ENCODE data around the gene CES4A. TPM values are rescaled to one million over a fixed set of nuclear protein-coding genes. Genes with fewer than 3 reads are reported as not detected.

Gene CES4A
- total RNA-seq, 1 donor from 2014 or later: 0.22 TPM

DNA sequence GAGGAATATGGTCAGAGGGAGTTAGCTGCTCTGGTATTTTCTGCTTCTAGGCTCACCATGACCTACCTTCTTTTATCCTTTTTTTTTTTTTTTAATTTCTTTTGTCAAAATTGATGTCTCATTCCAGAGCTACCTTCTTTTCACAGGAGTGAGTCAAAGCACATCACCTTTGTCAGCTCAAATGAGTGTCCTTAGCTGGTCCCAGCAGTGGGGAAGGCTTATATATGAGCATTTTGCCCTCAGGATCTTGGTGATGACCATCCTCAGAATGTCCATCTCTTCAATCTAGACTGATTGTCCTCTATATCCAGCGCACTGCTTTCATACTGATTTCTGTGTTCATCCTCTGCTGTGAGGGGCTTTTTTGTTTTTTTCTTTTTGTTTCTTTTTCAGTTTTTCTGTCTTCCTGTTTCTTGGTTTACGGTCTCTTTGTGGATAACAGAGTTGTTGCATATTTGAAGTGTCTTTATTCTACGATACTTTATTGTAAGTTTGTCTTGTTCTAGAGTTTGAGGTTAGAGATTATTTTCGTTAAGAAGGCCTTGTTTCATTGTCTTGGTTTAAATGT lies 65.5 kb downstream of the CES4A start:
- DNase-seq (ENCODE audit: low spot score): no peak
- no peak overlapping the region for H3K27ac ChIP-seq
- no peaks in the 10 kb centered on the region for H3K27me3 ChIP-seq
- H3K4me1 Mint-ChIP-seq: no peaks in the 10 kb centered on the region
- H3K9me3 ChIP-seq (ENCODE audit: low read depth): no peaks in the 10 kb centered on the region
- no peak for TF ChIP-seq EZH2 (IDR thresholded peaks at IDR 0.05)
- TF ChIP-seq, protein P1, sequence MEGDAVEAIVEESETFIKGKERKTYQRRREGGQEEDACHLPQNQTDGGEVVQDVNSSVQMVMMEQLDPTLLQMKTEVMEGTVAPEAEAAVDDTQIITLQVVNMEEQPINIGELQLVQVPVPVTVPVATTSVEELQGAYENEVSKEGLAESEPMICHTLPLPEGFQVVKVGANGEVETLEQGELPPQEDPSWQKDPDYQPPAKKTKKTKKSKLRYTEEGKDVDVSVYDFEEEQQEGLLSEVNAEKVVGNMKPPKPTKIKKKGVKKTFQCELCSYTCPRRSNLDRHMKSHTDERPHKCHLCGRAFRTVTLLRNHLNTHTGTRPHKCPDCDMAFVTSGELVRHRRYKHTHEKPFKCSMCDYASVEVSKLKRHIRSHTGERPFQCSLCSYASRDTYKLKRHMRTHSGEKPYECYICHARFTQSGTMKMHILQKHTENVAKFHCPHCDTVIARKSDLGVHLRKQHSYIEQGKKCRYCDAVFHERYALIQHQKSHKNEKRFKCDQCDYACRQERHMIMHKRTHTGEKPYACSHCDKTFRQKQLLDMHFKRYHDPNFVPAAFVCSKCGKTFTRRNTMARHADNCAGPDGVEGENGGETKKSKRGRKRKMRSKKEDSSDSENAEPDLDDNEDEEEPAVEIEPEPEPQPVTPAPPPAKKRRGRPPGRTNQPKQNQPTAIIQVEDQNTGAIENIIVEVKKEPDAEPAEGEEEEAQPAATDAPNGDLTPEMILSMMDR (IDR thresholded peaks at IDR 0.05): no peak
- no peak for TF ChIP-seq EZH2phosphoT487 (IDR thresholded peaks at IDR 0.05)
- no peaks in the 10 kb centered on the region for H3K36me3 ChIP-seq
- H3K36me3 Mint-ChIP-seq: peaks cover 11% of the 10 kb centered on the region
- no peak overlapping the region for H3K4me3 ChIP-seq
- no peaks in the 10 kb centered on the region for H3K27me3 Mint-ChIP-seq (ENCODE audit: insufficient read depth, low read depth)
- H3K4me1 ChIP-seq: no peaks in the 10 kb centered on the region
- H3K79me2 ChIP-seq (ENCODE audit: low read depth): peaks cover 35% of the 10 kb centered on the region
- no peak overlapping the region for H3K4me3 Mint-ChIP-seq
- H3K9ac ChIP-seq: no peak overlapping the region
- H3K27ac Mint-ChIP-seq: no peak overlapping the region
- no peak overlapping the region for H2AFZ ChIP-seq (replicated peaks)
- H3K9me3 Mint-ChIP-seq: no peaks in the 10 kb centered on the region
- no peaks in the 10 kb centered on the region for H3F3A ChIP-seq (ENCODE audit: low read depth)
- no peak overlapping the region for H3K4me2 ChIP-seq
- H4K20me1 ChIP-seq (ENCODE audit: low read depth): peaks cover 12% of the 10 kb centered on the region

DNA sequence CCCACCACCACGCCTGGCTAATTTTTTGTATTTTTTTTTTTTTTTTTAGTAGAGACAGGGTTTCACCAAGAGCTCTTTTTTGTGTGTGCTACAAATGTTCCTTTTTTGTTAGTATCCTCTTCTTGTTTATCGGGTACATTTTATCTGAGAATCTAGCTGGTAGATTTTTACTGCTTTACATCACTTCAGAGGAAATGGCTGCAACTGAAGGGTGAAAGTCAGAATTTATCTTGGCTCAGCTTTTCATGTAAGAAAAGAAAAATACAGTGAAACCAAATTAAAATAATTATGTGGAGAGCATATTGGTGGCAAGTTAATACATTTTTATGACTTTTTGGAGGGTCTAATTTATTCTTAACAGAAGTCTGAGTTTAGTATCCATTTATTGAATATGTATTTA lies 66.5 kb downstream of the CES4A start:
- no peak overlapping the region for H3K9ac ChIP-seq
- Mint-ChIP-seq H3K27ac (no peak overlapping the region), H3K27me3 (ENCODE audit: insufficient read depth, low read depth) (no peaks in the 10 kb centered on the region), H3K4me3 (no peak overlapping the region), H3K4me1 (no peaks in the 10 kb centered on the region), H3K9me3 (no peaks in the 10 kb centered on the region), H3K36me3 (peaks cover 14% of the 10 kb centered on the region)
- H3F3A ChIP-seq (ENCODE audit: low read depth): no peaks in the 10 kb centered on the region
- H3K4me3 ChIP-seq: no peak overlapping the region
- H3K4me1 ChIP-seq: no peaks in the 10 kb centered on the region
- no peaks in the 10 kb centered on the region for H3K27me3 ChIP-seq
- H4K20me1 ChIP-seq (ENCODE audit: low read depth): peaks cover 18% of the 10 kb centered on the region
- H3K36me3 ChIP-seq: no peaks in the 10 kb centered on the region
- TF ChIP-seq EZH2 (IDR thresholded peaks at IDR 0.05) (no peak), EZH2phosphoT487 (IDR thresholded peaks at IDR 0.05) (no peak)
- TF ChIP-seq, protein P1 (IDR thresholded peaks at IDR 0.05): no peak
- no peak overlapping the region for H3K4me2 ChIP-seq
- no peaks in the 10 kb centered on the region for H3K9me3 ChIP-seq (ENCODE audit: low read depth)
- no peak for DNase-seq (ENCODE audit: low spot score)
- peaks cover 43% of the 10 kb centered on the region for H3K79me2 ChIP-seq (ENCODE audit: low read depth)
- no peak overlapping the region for H3K27ac ChIP-seq
- H2AFZ ChIP-seq (replicated peaks): no peak overlapping the region

DNA sequence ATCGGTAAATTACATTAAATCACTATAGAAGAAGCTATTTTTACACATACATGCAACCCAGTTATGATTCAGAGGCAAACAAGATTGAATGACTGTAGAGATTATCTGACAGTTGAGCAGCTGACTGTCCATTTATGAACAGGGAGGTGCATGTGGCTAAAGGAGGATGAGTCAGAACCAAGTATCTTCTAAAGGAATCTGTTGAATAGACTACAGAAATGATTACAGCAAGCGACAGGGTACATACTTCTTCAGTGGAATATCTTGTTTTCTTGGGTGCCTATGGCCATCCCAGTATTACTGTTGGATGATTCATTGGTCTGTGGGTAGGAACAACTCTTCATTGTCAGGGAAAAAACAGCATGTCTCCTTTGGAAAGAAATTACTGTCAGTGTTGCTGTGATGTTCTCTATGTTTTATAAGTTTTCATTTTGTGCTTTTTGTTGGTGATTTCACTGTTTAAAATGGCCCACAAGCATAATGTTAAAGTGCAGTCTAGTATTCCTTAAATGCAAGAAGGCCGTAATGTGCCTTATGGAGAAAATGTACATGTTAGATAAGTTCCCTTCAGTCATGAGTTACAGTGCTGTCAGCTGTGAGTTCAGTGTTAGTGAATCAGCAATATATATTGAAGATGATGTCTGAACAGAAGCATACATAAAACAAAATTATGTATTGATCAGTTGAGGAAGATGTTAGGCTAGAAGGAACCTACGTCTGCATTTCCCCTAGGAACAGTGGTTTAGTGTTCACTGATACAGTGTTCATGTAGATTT lies 67.5 kb downstream of the CES4A start:
- Mint-ChIP-seq H3K4me3 (no peak overlapping the region), H3K9me3 (no peaks in the 10 kb centered on the region), H3K4me1 (no peaks in the 10 kb centered on the region), H3K36me3 (peaks cover 20% of the 10 kb centered on the region), H3K27ac (no peak overlapping the region), H3K27me3 (ENCODE audit: insufficient read depth, low read depth) (no peaks in the 10 kb centered on the region)
- DNase-seq (ENCODE audit: low spot score): no peak
- Histone ChIP-seq H3K4me2 (no peak overlapping the region), H3K79me2 (ENCODE audit: low read depth) (peaks cover 48% of the 10 kb centered on the region), H3K9ac (no peak overlapping the region), H3K9me3 (ENCODE audit: low read depth) (no peaks in the 10 kb centered on the region), H3K4me1 (no peaks in the 10 kb centered on the region), H2AFZ (replicated peaks) (no peak overlapping the region), H3K36me3 (no peaks in the 10 kb centered on the region), H3K27ac (no peak overlapping the region), H3F3A (ENCODE audit: low read depth) (no peaks in the 10 kb centered on the region), H3K4me3 (no peak overlapping the region), H3K27me3 (no peaks in the 10 kb centered on the region), H4K20me1 (ENCODE audit: low read depth) (peaks cover 19% of the 10 kb centered on the region)
- TF ChIP-seq, protein P1 (IDR thresholded peaks at IDR 0.05): no peak
- TF ChIP-seq EZH2 (IDR thresholded peaks at IDR 0.05) (no peak), EZH2phosphoT487 (IDR thresholded peaks at IDR 0.05) (no peak)

Small RNAs within 50 kb of the gene (small RNA-seq; reads per million reads assigned to genes)
- gene RN7SL543P: not detected

Other genes starting within 250 kb of the CES4A start
- gene DYNC1LI2, start 237.0 kb upstream of the CES4A start, total RNA-seq (ENCODE audit: low replicate concordance): 94.3 and 104 TPM in 2 replicates
- gene TERB1, start 187.0 kb upstream of the CES4A start, total RNA-seq (ENCODE audit: low replicate concordance): not detected in 2 replicates
- 226 and 397 TPM in 2 replicates for gene NAE1, start 157.6 kb upstream of the CES4A start, total RNA-seq (ENCODE audit: low replicate concordance)
- gene CA7, start 144.2 kb upstream of the CES4A start, total RNA-seq (ENCODE audit: low replicate concordance): not detected in 2 replicates
- gene PDP2, start 108.1 kb upstream of the CES4A start, total RNA-seq (ENCODE audit: low replicate concordance): 6.6 and 12.6 TPM in 2 replicates
- gene CDH16, start 69.7 kb upstream of the CES4A start, total RNA-seq (ENCODE audit: low replicate concordance): not detected in 2 replicates
- gene RRAD, start 63.1 kb upstream of the CES4A start, total RNA-seq (ENCODE audit: low replicate concordance): 0.12 and 0.24 TPM in 2 replicates
- gene CIAO2B, start 54.2 kb upstream of the CES4A start, total RNA-seq (ENCODE audit: low replicate concordance): 55.5 and 76.0 TPM in 2 replicates
- gene CES2, start 53.1 kb upstream of the CES4A start, total RNA-seq (ENCODE audit: low replicate concordance): 11.1 and 20.9 TPM in 2 replicates
- gene CES3, start 27.3 kb upstream of the CES4A start, total RNA-seq (ENCODE audit: low replicate concordance): 5.7 and 13.4 TPM in 2 replicates
- gene CBFB, start 40.6 kb downstream of the CES4A start, total RNA-seq (ENCODE audit: low replicate concordance): 64.7 and 95.5 TPM in 2 replicates
- gene PHAF1, start 121.4 kb downstream of the CES4A start, total RNA-seq (ENCODE audit: low replicate concordance): 29.1 and 31.5 TPM in 2 replicates
- gene B3GNT9, start 162.4 kb downstream of the CES4A start, total RNA-seq (ENCODE audit: low replicate concordance): 2.6 and 5.9 TPM in 2 replicates
- gene TRADD, start 171.3 kb downstream of the CES4A start, total RNA-seq (ENCODE audit: low replicate concordance): 0.25 and 0.30 TPM in 2 replicates
- gene FBXL8, start 171.4 kb downstream of the CES4A start, total RNA-seq (ENCODE audit: low replicate concordance): not detected in 2 replicates
- 1.0 TPM in 1 of 2 replicates, not detected in the other for gene HSF4, start 176.2 kb downstream of the CES4A start, total RNA-seq (ENCODE audit: low replicate concordance)
- 0.37 and 5.5 TPM in 2 replicates for gene NOL3, start 181.9 kb downstream of the CES4A start, total RNA-seq (ENCODE audit: low replicate concordance)
- gene MATCAP1, start 195.4 kb downstream of the CES4A start, total RNA-seq (ENCODE audit: low replicate concordance): 15.7 and 50.9 TPM in 2 replicates
- gene EXOC3L1, start 201.5 kb downstream of the CES4A start, total RNA-seq (ENCODE audit: low replicate concordance): not detected in 2 replicates
- gene E2F4, start 203.6 kb downstream of the CES4A start, total RNA-seq (ENCODE audit: low replicate concordance): 35.3 and 101 TPM in 2 replicates
- 1.9 TPM in 1 of 2 replicates, not detected in the other for gene ELMO3, start 210.5 kb downstream of the CES4A start, total RNA-seq (ENCODE audit: low replicate concordance)
- gene TMEM208, start 238.5 kb downstream of the CES4A start, total RNA-seq (ENCODE audit: low replicate concordance): 27.3 and 39.4 TPM in 2 replicates